BLaER1 (cell line): ENCODE data around the gene JMJD6.

Experiments used
- H3K27ac ChIP-seq: shearing (Covaris generic); formaldehyde crosslinking; 2 replicates; pipeline ENCODE4 v1.8.1; 2022
- H3K27me3 ChIP-seq: shearing (Covaris generic); formaldehyde crosslinking; 2 replicates; pipeline ENCODE4 v1.8.1; 2022
- H3K36me3 ChIP-seq: shearing (Covaris generic); formaldehyde crosslinking; 2 replicates; pipeline ENCODE4 v1.8.1; 2022
- H3K4me1 ChIP-seq: shearing (Covaris generic); formaldehyde crosslinking; 2 replicates; pipeline ENCODE4 v1.8.1; 2022
- H3K4me2 ChIP-seq: shearing (Covaris generic); formaldehyde crosslinking; 2 replicates; pipeline ENCODE4 v1.8.1; 2022
- H3K4me3 ChIP-seq: shearing (Covaris generic); formaldehyde crosslinking; 2 replicates; pipeline ENCODE4 v1.8.1; 2022
- H3K9ac ChIP-seq: shearing (Covaris generic); formaldehyde crosslinking; 2 replicates; pipeline ENCODE4 v1.8.1; 2022
- H3K9me3 ChIP-seq: shearing (Covaris generic); formaldehyde crosslinking; 2 replicates; pipeline ENCODE4 v1.8.1; 2022
- H4K20me1 ChIP-seq: shearing (Covaris generic); formaldehyde crosslinking; 2 replicates; pipeline ENCODE4 v1.8.1; 2022
- Cebpa-rat ChIP-seq: shearing (Covaris generic); IDR thresholded peaks from 2 replicates; pipeline ENCODE4 v1.8.1; 2022

Gene JMJD6

DNA sequence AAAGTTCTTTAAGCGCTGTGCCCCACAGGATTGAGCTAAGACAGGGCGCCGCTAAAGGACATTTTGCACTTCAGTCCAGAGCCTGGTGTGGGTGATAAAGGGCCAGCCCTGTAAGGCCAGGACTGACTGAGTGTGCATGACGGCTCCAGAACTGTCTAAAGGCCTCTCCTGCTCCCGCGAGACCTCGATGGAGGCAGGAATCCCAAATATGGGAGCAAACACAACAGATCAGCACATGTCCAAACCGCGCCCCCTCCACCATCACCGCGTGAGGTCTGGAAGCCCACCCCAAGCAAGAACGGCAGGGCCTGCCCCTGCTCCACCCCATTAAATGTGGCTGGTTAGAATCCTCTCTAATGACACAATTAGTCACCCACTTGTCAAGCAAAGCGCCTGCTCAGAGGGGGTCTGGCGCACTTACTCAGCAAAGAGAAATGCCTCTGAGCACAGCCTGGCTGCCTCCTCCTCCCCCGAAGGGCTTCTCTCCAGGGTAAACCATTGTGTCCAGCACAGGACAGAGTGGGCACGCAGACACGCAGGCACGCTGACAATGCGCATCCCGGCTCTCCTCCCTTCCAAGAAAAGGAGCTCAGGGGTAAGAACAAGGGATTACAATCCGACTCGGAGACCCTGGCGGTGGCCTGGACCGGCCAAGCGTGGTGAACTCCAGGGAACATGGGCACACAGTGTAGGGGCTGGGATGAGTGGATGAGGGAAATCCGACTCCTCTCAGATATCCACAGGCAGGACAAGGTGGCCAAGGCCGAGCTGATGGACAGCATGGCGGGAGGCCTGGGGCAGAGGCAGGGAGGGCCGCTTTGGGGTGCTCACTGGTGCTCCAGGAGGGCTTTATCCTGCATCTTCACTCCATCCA lies 17.1 kb downstream of the JMJD6 start:
- peak overlapping the region; percentile 81 for H3K9ac ChIP-seq
- H3K9me3 ChIP-seq = no peaks in the 10 kb centered on the region
- no peaks in the 10 kb centered on the region for H3K27me3 ChIP-seq
- H3K4me2 ChIP-seq = peak overlapping the region; percentile 98
- peaks cover 83% of the 10 kb centered on the region for H3K4me1 ChIP-seq
- peak overlapping the region; percentile 83 for H3K27ac ChIP-seq
- no peak for TF ChIP-seq Cebpa-rat
- H3K4me3 ChIP-seq = peak overlapping the region; percentile 76
- peaks cover 27% of the 10 kb centered on the region for H3K36me3 ChIP-seq
- peaks cover 14% of the 10 kb centered on the region for H4K20me1 ChIP-seq

DNA sequence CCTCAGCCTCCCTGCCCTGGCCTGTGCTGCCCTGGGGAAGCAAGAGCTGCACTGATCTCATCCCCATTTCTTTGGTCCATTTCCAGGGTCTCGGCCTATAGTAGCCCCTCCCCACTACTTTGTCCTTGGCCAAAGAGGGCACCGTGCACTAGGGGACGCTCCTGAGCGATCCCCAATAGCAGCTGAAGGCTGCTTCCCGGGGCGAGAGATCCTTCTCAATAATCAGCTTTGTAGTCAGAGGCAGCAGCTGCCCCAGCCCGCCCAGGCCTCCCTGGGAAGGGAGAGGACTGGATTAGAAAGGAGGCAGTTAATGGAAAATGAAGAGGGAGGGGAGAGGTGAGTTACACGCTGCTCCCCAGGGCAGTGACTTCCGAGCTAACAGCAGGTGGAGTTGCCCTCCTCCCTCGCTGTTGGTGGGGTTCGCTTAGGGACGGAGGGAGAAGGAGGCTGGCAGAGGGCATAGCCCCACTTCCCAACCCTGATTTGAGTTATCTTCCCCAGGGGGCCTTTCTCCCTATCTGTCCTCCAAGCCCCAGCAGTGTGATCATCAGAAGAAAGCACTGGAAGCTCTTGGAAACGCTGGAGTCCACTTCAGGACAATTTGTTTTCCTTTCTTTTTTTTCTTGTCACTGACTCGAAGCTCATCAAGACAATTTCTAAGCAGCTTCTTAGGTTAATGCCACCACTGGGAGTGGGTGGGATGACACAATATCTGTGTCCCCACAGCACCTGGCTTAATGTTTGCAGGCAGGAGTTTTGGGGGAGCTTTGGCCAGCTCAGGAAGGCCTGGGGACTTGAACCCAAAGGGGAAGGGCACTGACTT lies 18.2 kb downstream of the JMJD6 start:
- no peak for TF ChIP-seq Cebpa-rat
- Histone ChIP-seq H3K9ac (peak overlapping the region; percentile 81), H3K27ac (peak overlapping the region; percentile 63), H4K20me1 (peaks cover 14% of the 10 kb centered on the region), H3K4me1 (peaks cover 86% of the 10 kb centered on the region), H3K36me3 (peaks cover 17% of the 10 kb centered on the region; the same call in 1 of the 2 replicates), H3K4me3 (peak overlapping the region; percentile 76; the same call in 1 of the 2 replicates), H3K9me3 (no peaks in the 10 kb centered on the region), H3K27me3 (no peaks in the 10 kb centered on the region), H3K4me2 (peak overlapping the region; percentile 98)

DNA sequence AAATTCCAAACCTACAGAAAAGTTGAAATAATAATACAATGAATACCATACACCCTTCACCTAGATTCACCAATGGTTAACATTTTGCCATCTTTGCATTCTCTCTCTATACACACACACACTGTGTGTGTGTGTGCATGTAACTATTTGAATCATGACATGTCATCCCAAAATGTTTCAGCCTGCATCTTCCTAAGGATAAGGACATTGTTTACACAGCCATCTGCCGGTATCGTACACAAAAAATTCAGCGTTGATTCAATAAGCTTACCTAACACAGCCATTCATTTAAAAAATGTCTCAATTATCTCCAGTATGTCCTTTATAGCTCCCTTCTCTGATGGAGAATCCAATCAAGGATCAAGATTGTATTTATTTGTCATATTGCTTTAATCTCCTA lies 19.6 kb downstream of the JMJD6 start:
- Histone ChIP-seq H3K9me3 (no peaks in the 10 kb centered on the region), H3K4me2 (0 out of 2 replicates have a peak overlapping the region, but pooled peaks have one; percentile 98), H3K4me3 (no peak overlapping the region), H4K20me1 (peaks cover 14% of the 10 kb centered on the region), H3K27me3 (no peaks in the 10 kb centered on the region), H3K9ac (no peak overlapping the region), H3K27ac (no peak overlapping the region), H3K36me3 (peaks cover 9% of the 10 kb centered on the region; the same call in 1 of the 2 replicates), H3K4me1 (peaks cover 88% of the 10 kb centered on the region)
- TF ChIP-seq Cebpa-rat = no peak

DNA sequence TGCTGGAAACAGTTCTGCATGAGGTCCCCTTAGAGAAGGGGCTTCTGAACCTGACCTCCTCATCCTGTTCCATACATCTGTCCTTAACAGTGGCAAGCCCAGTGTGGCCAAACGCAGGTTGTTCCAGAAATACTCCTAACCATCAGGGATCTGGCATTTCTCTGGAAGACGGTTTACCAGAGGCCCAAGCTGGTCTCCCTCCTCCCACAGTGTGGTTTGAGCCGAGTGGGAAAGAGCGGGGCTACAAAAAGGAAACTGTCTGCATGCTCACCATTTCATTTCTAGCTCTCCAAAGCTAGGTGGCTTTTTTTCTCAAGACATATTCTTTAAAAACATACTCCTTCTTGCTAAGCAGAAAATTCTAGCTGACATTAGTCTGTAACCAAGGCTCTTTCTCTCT lies 21.6 kb downstream of the JMJD6 start:
- peaks cover 14% of the 10 kb centered on the region for H4K20me1 ChIP-seq

DNA sequence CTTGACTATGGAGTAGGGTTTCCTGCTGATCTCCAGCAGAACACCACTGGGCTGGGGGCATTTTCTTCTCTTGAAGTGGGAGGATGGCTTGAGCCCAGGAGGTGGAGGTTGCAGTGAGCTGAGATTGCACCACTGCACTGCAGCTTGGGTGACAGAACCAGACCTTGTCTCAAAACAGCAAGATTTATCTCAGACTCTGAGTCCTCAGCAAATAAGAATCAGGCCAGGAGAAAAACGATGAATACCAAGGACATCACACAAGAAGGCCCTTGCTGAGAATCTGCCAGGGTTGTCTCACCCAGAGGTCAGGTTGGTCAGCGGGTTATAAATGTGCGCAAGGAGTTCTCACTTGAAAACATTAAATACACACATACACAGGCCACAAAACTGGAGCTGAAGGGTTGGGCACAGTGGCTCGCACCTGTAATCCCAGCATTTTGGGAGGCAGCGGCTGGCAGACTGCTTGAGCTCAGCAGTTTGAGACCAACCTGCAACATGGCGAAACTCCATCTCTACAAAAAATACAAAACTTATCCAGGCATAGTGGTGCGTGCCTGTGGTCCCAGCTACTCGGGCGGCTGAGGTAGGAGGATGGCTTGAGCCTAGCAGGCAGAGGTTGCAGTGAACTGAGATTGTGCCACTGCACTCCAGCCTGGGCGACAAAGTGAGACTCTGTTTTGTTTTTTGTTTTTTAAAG lies 23.3 kb downstream of the JMJD6 start:
- Histone ChIP-seq H3K9me3 (no peaks in the 10 kb centered on the region), H3K4me3 (peak overlapping the region; percentile 22; the same call in 1 of the 2 replicates), H4K20me1 (peaks cover 1% of the 10 kb centered on the region; the same call in 1 of the 2 replicates), H3K4me2 (peak overlapping the region; percentile 95), H3K36me3 (peaks cover 9% of the 10 kb centered on the region; the same call in 1 of the 2 replicates), H3K9ac (peak overlapping the region; percentile 67), H3K27me3 (no peaks in the 10 kb centered on the region), H3K27ac (peak overlapping the region; percentile 93), H3K4me1 (peaks cover 95% of the 10 kb centered on the region)
- TF ChIP-seq Cebpa-rat = no peak

More for the DNA sequence above, 21.6 kb downstream of the JMJD6 start:
- TF ChIP-seq Cebpa-rat = no peak
- H3K27me3 ChIP-seq = no peaks in the 10 kb centered on the region
- peak overlapping the region; percentile 56 for H3K4me2 ChIP-seq
- peaks cover 9% of the 10 kb centered on the region; the same call in 1 of the 2 replicates for H3K36me3 ChIP-seq
- H3K4me3 ChIP-seq = no peak overlapping the region
- H3K9ac ChIP-seq = no peak overlapping the region
- H3K27ac ChIP-seq = peak overlapping the region; percentile 1; the same call in 1 of the 2 replicates
- H3K4me1 ChIP-seq = peaks cover 95% of the 10 kb centered on the region
- no peaks in the 10 kb centered on the region for H3K9me3 ChIP-seq

DNA sequence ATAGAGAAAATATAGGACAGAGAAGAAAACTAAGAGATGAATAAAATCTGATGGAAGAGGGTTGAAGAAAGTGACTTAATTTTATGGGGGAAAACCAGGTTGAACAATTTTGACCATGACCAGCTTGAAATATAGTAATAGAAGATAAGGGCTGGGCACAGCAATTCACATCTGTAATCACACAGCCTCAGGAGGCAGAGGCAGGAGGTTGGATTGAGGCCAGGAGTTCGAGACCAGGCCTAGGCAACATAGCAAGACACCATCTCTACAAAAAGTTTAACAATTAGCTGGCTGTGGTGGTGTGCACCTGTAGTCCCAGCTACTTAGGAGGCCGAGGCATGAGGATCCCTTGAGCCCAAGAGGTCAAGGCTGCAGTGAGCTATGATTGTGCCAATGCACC lies 24.3 kb downstream of the JMJD6 start:
- H3K4me2 ChIP-seq = peak overlapping the region; percentile 95
- H4K20me1 ChIP-seq = no peaks in the 10 kb centered on the region
- no peaks in the 10 kb centered on the region for H3K27me3 ChIP-seq
- peaks cover 95% of the 10 kb centered on the region for H3K4me1 ChIP-seq
- peak overlapping the region; percentile 83; the same call in 1 of the 2 replicates for H3K9ac ChIP-seq
- peaks cover 9% of the 10 kb centered on the region; the same call in 1 of the 2 replicates for H3K36me3 ChIP-seq
- H3K9me3 ChIP-seq = no peaks in the 10 kb centered on the region
- H3K27ac ChIP-seq = peak overlapping the region; percentile 93
- no peak overlapping the region for H3K4me3 ChIP-seq
- no peak for TF ChIP-seq Cebpa-rat

DNA sequence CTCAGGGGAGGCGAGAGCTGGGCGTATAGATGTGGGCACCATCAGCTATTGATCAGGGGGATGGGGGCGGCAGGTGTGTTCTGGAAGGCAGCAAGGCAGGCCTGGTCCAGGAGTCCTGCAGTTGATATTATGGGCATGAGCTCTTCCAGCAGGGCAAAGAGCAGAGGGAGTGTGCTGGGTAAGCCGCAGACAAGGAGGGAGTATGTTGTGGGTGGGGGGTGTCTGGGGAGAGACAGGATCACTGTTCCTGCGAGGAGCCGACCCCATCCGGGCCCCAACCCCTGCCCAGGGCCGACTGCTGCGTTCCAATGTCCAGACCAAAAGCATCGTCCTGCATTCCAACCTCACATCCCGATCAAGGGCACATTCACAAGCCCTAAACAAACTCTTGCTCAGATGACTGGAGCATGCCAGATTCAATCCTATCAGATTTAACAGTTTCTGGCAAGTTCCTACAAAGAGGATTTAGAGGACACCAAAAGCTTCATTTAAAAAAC lies 24.9 kb downstream of the JMJD6 start:
- TF ChIP-seq Cebpa-rat = no peak
- H3K4me3 ChIP-seq = peak overlapping the region; percentile 65
- H4K20me1 ChIP-seq = no peaks in the 10 kb centered on the region
- H3K36me3 ChIP-seq = peaks cover 8% of the 10 kb centered on the region; the same call in 1 of the 2 replicates
- H3K4me2 ChIP-seq = peak overlapping the region; percentile 95
- H3K27ac ChIP-seq = peak overlapping the region; percentile 93
- H3K9me3 ChIP-seq = no peaks in the 10 kb centered on the region
- peak overlapping the region; percentile 83 for H3K9ac ChIP-seq
- H3K4me1 ChIP-seq = peaks cover 98% of the 10 kb centered on the region
- H3K27me3 ChIP-seq = no peaks in the 10 kb centered on the region

DNA sequence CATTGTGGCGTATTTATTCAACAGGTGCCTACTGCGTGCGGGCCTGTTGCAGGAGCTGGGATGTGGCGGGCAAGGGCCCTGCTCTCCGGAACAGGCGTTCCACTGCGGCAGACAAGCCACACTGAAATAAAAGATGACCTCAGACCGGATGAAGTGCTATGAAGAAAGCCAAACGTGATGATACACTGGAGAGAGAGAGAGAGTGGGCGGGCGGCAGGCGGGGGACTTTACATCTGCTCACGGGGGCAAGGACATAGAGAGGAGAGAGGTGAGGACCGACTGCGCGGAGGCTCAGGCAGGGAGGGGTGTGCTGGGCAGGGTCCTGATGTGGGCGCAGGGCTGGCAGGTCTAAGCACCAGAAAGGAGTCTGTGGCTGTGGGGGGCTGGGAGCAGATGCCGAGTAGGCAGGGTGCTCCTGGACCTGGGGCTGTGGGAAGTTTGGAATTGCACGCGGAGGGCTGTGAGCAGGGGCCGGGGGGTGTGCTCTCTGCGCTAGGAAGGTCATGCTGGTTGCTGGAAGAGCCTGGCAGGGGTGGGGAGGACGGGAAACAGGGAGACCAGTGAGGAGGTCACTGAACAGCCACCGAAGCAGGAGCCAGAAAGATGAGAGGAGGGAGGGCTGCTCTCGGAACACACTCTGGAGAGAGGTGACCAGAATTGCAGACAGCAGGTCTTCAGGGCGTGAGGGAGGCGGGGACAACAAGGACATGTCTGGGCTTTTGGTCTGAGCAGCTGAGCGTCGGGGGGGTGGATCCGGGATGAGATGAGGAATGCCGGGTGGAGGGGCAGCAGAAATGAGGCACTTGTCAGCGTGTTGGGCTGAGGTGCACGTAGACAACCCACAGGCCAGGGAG lies 25.6 kb downstream of the JMJD6 start:
- Histone ChIP-seq H3K36me3 (peaks cover 4% of the 10 kb centered on the region; the same call in 1 of the 2 replicates), H3K27me3 (no peaks in the 10 kb centered on the region), H3K4me2 (peak overlapping the region; percentile 95), H4K20me1 (no peaks in the 10 kb centered on the region), H3K9ac (peak overlapping the region; percentile 83), H3K4me1 (peaks cover 98% of the 10 kb centered on the region), H3K9me3 (no peaks in the 10 kb centered on the region), H3K4me3 (peak overlapping the region; percentile 65), H3K27ac (peak overlapping the region; percentile 93)
- no peak for TF ChIP-seq Cebpa-rat
